Keratinocyte (primary cell): Measurements from ENCODE around the gene OLIG2. TPM values are rescaled to one million over a fixed set of nuclear protein-coding genes. Genes with fewer than 3 reads are reported as not detected.

ENCODE experiments used
- DNase-seq: peaks from one replicate; pipeline ENCODE4 v3.0.0-alpha.2; 2011; ENCODE audit warnings: low read depth, missing footprints, low spot score
- FAIRE-seq: peaks from 2 replicates; lab custom pipeline; 2011; peaks lifted over from hg19 to GRCh38; lab: Jason Lieb, UNC
- H2AFZ ChIP-seq: 2 replicates; pipeline ENCODE4 v1.6.0; 2012; ENCODE audit warnings: low read length, control low read depth, inconsistent platforms; ENCODE audit not compliant: control insufficient read depth
- H3K27ac ChIP-seq: 2 replicates; pipeline ENCODE4 v1.5.1; 2011; ENCODE audit warnings: low read length; ENCODE audit not compliant: control insufficient read depth, insufficient read depth
- H3K27me3 ChIP-seq: 3 replicates; pipeline ENCODE4 v1.6.0; 2011; ENCODE audit warnings: low read length; ENCODE audit not compliant: control insufficient read depth, insufficient read depth; ENCODE audit errors: extremely low read depth
- H3K36me3 ChIP-seq, 2 experiments: 2 replicates in 1 of 2; 3 replicates in 1 of 2; pipeline ENCODE4 v1.5.1; 2011; ENCODE audit warnings: low read length in 2 of 2, mild to moderate bottlenecking in 1 of 2; ENCODE audit not compliant: control insufficient read depth in 2 of 2, insufficient read depth in 2 of 2; ENCODE audit errors: extremely low read depth in 1 of 2
- H3K4me1 ChIP-seq: 3 replicates; pipeline ENCODE4 v1.5.1; 2011; ENCODE audit warnings: low read length; ENCODE audit not compliant: control insufficient read depth, insufficient read depth; ENCODE audit errors: extremely low read depth
- H3K4me2 ChIP-seq: 3 replicates; pipeline ENCODE4 v1.6.0; 2011; ENCODE audit warnings: low read depth, low read length; ENCODE audit not compliant: control insufficient read depth, insufficient read depth; ENCODE audit errors: extremely low read depth
- H3K4me3 ChIP-seq, 3 experiments: fragments of 200-600 bp in 1 of 3; sonication (generic) in 1 of 3; 2 replicates in 2 of 3; 3 replicates in 1 of 3; pipeline ENCODE4 v1.5.1; 2011 to 2016; ENCODE audit warnings: low read length in 3 of 3, mild to moderate bottlenecking in 3 of 3, control low read depth in 2 of 3, inconsistent platforms in 1 of 3, low read depth in 1 of 3, mixed read lengths in 1 of 3, mixed run types in 1 of 3, moderate library complexity in 1 of 3; ENCODE audit not compliant: control insufficient read depth in 2 of 3, insufficient read depth in 2 of 3; ENCODE audit errors: extremely low read depth in 1 of 3
- H3K79me2 ChIP-seq: 2 replicates; pipeline ENCODE4 v1.6.0; 2012; ENCODE audit warnings: low read length; ENCODE audit not compliant: control insufficient read depth, insufficient read depth
- H3K9ac ChIP-seq: 3 replicates; pipeline ENCODE4 v1.6.0; 2011; ENCODE audit warnings: low read length; ENCODE audit not compliant: control insufficient read depth, insufficient read depth; ENCODE audit errors: extremely low read depth
- H3K9me1 ChIP-seq: 3 replicates; pipeline ENCODE4 v1.6.0; 2011; ENCODE audit warnings: low read length; ENCODE audit not compliant: control insufficient read depth, insufficient read depth; ENCODE audit errors: extremely low read depth
- H3K9me3 ChIP-seq: 2 replicates; pipeline ENCODE4 v1.5.1; 2012; ENCODE audit warnings: low read depth, low read length; ENCODE audit not compliant: control insufficient read depth
- H4K20me1 ChIP-seq: 3 replicates; pipeline ENCODE4 v1.6.0; 2011; ENCODE audit warnings: low read length; ENCODE audit not compliant: control insufficient read depth, insufficient read depth; ENCODE audit errors: extremely low read depth
- CTCF ChIP-seq, 3 experiments: IDR thresholded peaks in 1 of 3; conservative IDR thresholded peaks in 1 of 3; optimal IDR thresholded peaks in 1 of 3; 2 replicates in 2 of 3; 3 replicates in 1 of 3; pipeline versions ENCODE3 to v1.5.1; 2011; ENCODE audit warnings: low read length in 3 of 3, mild to moderate bottlenecking in 3 of 3, moderate library complexity in 2 of 3, control low read depth in 1 of 3, inconsistent platforms in 1 of 3; ENCODE audit not compliant: insufficient read depth in 2 of 3; ENCODE audit errors: extremely low read depth in 1 of 3
- EZH2 ChIP-seq: IDR thresholded peaks from one replicate; pipeline ENCODE4 v1.6.1; 2012; ENCODE audit warnings: inconsistent platforms, mild to moderate bottlenecking, low read length, moderate library complexity
- dilution Hi-C: fragments of 300-500 bp; cut with MboI; formaldehyde crosslinking; loops from one replicate; pipeline ENCODE4 v1.7.0; 2020; ENCODE audit warnings: low sequenced_read_pairs; ENCODE audit not compliant: extremely low pct_ligation_motif_present
- polyA plus RNA-seq, 5 experiments: library from polyadenylated mRNA; depleted of rRNA in 3 of 5; stranded (reverse) in 3 of 5; stranded (forward) in 1 of 5; unstranded in 1 of 5; fragments of >200 nt; gene quantifications; 1 replicate in 1 of 5; 2 replicates in 3 of 5; 3 replicates in 1 of 5; pipeline versions ENCODE4 v1.2.1 to v1.2.3, GENCODE V29; 2011 to 2012; ENCODE audit warnings: missing spikeins in 2 of 5, low read depth in 1 of 5, low replicate concordance in 1 of 5

The OLIG2 gene
- polyA plus RNA-seq, 1 donor (not counting 4 experiments of a cell fraction or from before 2014, with no cell fraction given), result not detected

GRCh38 chr21:33029385-33029921 is 3.7 kb downstream of the OLIG2 start:
- TF ChIP-seq CTCF (optimal IDR thresholded peaks at IDR 0.05 in 1 of 3, IDR thresholded peaks at IDR 0.05 in 1 of 3, conservative IDR thresholded peaks at IDR 0.05 in 1 of 3; ENCODE audit: extremely low read depth in 1 of 3, insufficient read depth in 2 of 3, low read length in 3 of 3) (no peak), EZH2 (no peak)
- dilution Hi-C loops, result no loop called here
- Histone ChIP-seq H3K4me2 (no peak overlapping the region), H3K79me2 (no peaks in the 10 kb centered on the region), H2AFZ (no peak overlapping the region), H3K9me1 (no peaks in the 10 kb centered on the region), H3K36me3 (no peaks in the 10 kb centered on the region), H3K9ac (no peak overlapping the region), H3K4me1 (no peaks in the 10 kb centered on the region), H3K9me3 (no peaks in the 10 kb centered on the region), H3K4me3 (no peak overlapping the region), H3K27ac (no peak overlapping the region), H3K27me3 (peaks cover 100% of the 10 kb centered on the region), H4K20me1 (peaks cover 5% of the 10 kb centered on the region)
- FAIRE-seq (no peak), DNase-seq (no peak)

- TF ChIP-seq EZH2 (peak; percentile 24), CTCF (optimal IDR thresholded peaks at IDR 0.05 in 1 of 3, IDR thresholded peaks at IDR 0.05 in 1 of 3, conservative IDR thresholded peaks at IDR 0.05 in 1 of 3; ENCODE audit: extremely low read depth in 1 of 3, insufficient read depth in 2 of 3, low read length in 3 of 3) (no peak)
- Histone ChIP-seq H3K4me1 (no peaks in the 10 kb centered on the region), H3K79me2 (no peaks in the 10 kb centered on the region), H3K36me3 (no peaks in the 10 kb centered on the region), H3K4me3 (no peak overlapping the region), H3K27me3 (peaks cover 100% of the 10 kb centered on the region), H3K9me1 (no peaks in the 10 kb centered on the region), H2AFZ (no peak overlapping the region), H3K9me3 (no peaks in the 10 kb centered on the region), H3K9ac (no peak overlapping the region), H4K20me1 (peaks cover 2% of the 10 kb centered on the region), H3K27ac (no peak overlapping the region), H3K4me2 (no peak overlapping the region)
- DNase-seq, result no peak
- dilution Hi-C loops, result no loop called here
- no peak for FAIRE-seq
Observed at GRCh38 chr21:33029975-33030461, 4.3 kb downstream of the OLIG2 start.
